Measurements from ENCODE around the gene TEX35. TPM values are rescaled to one million over a fixed set of nuclear protein-coding genes. Genes with fewer than 3 reads are reported as not detected.

TEX35 gene
- total and polyA plus RNA-seq, 4 donors: not detected

DNA sequence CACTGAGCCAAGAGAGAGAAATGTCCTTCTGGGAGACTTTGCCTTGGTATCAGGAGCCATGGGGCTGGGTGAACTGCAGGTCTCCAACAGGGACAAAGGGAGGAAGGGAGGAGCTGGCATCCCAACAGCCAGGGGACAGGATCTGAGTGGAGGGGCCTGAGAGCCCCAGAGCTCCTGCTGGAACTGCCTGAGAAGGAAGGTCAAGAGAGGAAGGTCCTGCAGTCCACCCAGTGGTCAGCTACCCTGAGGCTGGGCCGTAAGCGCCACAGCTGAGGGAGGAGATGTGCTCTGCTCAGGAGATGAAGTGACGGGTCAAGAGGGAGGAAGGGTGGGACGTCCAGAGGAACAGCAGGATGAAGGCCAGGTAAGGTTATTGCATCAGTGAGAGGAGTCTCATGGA lies 8.6 kb upstream of the TEX35 start:
- no peak overlapping the region for H3K4me3 ChIP-seq (ENCODE audit: low read depth in 1 of 3, low read length in 3 of 3)
- H3K36me3 ChIP-seq (ENCODE audit: control insufficient read depth in 4 of 4, insufficient read depth in 3 of 4, low read depth in 1 of 4, low read length in 3 of 4): no peaks in the 10 kb centered on the region
- no peak overlapping the region for H3K27ac ChIP-seq (ENCODE audit: low read depth in 1 of 2, low read length in 2 of 2)
- H3K9ac ChIP-seq (ENCODE audit: low read depth in 1 of 2, low read length in 2 of 2): no peak overlapping the region
- no peaks in the 10 kb centered on the region for H3K9me3 ChIP-seq (ENCODE audit: control insufficient read depth in 4 of 4, low read length in 3 of 4)
- DNase-seq (ENCODE audit: low spot score): no peak
- TF ChIP-seq HNF4A (conservative IDR thresholded peaks at IDR 0.05) (no peak), RXRA (IDR thresholded peaks at IDR 0.05) (no peak), JUND (IDR thresholded peaks at IDR 0.05) (no peak), FOXA1 (IDR thresholded peaks at IDR 0.05) (no peak), SP1 (IDR thresholded peaks at IDR 0.05) (no peak)
- TF ChIP-seq, protein P1, sequence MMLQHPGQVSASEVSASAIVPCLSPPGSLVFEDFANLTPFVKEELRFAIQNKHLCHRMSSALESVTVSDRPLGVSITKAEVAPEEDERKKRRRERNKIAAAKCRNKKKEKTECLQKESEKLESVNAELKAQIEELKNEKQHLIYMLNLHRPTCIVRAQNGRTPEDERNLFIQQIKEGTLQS (IDR thresholded peaks at IDR 0.05): no peak
- TF ChIP-seq, protein P2, sequence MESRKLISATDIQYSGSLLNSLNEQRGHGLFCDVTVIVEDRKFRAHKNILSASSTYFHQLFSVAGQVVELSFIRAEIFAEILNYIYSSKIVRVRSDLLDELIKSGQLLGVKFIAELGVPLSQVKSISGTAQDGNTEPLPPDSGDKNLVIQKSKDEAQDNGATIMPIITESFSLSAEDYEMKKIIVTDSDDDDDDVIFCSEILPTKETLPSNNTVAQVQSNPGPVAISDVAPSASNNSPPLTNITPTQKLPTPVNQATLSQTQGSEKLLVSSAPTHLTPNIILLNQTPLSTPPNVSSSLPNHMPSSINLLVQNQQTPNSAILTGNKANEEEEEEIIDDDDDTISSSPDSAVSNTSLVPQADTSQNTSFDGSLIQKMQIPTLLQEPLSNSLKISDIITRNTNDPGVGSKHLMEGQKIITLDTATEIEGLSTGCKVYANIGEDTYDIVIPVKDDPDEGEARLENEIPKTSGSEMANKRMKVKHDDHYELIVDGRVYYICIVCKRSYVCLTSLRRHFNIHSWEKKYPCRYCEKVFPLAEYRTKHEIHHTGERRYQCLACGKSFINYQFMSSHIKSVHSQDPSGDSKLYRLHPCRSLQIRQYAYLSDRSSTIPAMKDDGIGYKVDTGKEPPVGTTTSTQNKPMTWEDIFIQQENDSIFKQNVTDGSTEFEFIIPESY (IDR thresholded peaks at IDR 0.05): no peak
- no peaks in the 10 kb centered on the region for H3K27me3 ChIP-seq (ENCODE audit: control insufficient read depth in 4 of 4, insufficient read depth in 4 of 4, low read length in 3 of 4)
- no peaks in the 10 kb centered on the region for H3K4me1 ChIP-seq (ENCODE audit: control insufficient read depth in 4 of 4, insufficient read depth in 4 of 4, low read length in 3 of 4)
- WGBS: 87% methylated on average over 4 of the region's 4 CpGs

DNA sequence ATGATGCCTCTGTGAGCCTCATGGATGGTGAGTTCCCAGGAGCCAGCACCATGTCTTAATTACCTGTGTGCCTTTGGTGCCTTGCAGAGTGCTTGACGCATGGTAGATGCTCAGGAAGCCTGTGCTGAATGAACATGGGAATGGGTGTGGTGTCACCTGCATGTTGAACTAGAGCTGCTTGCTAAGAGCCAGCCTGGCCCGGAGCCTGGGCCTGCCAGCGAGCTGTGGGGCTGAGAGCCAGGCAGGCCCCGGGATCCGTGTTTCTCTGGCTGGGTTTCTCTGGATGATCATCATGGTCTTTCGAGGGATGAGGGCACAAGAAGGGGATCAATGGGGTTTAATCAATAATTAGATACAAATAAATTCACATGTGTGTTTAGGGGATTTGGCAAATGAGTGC lies 6.7 kb upstream of the TEX35 start:
- DNase-seq (ENCODE audit: low spot score): no peak
- WGBS: 86% methylated on average over 6 of the region's 6 CpGs
- Histone ChIP-seq H3K9ac (ENCODE audit: low read depth in 1 of 2, low read length in 2 of 2) (no peak overlapping the region), H3K9me3 (ENCODE audit: control insufficient read depth in 4 of 4, low read length in 3 of 4) (no peaks in the 10 kb centered on the region), H3K4me3 (ENCODE audit: low read depth in 1 of 3, low read length in 3 of 3) (no peak overlapping the region), H3K27me3 (ENCODE audit: control insufficient read depth in 4 of 4, insufficient read depth in 4 of 4, low read length in 3 of 4) (no peaks in the 10 kb centered on the region), H3K4me1 (ENCODE audit: control insufficient read depth in 4 of 4, insufficient read depth in 4 of 4, low read length in 3 of 4) (no peaks in the 10 kb centered on the region), H3K36me3 (ENCODE audit: control insufficient read depth in 4 of 4, insufficient read depth in 3 of 4, low read depth in 1 of 4, low read length in 3 of 4) (no peaks in the 10 kb centered on the region), H3K27ac (ENCODE audit: low read depth in 1 of 2, low read length in 2 of 2) (no peak overlapping the region)
- no peak for TF ChIP-seq YY1 (IDR thresholded peaks at IDR 0.05)
- TF ChIP-seq SP1 (IDR thresholded peaks at IDR 0.05): no peak
- TF ChIP-seq, protein P3, sequence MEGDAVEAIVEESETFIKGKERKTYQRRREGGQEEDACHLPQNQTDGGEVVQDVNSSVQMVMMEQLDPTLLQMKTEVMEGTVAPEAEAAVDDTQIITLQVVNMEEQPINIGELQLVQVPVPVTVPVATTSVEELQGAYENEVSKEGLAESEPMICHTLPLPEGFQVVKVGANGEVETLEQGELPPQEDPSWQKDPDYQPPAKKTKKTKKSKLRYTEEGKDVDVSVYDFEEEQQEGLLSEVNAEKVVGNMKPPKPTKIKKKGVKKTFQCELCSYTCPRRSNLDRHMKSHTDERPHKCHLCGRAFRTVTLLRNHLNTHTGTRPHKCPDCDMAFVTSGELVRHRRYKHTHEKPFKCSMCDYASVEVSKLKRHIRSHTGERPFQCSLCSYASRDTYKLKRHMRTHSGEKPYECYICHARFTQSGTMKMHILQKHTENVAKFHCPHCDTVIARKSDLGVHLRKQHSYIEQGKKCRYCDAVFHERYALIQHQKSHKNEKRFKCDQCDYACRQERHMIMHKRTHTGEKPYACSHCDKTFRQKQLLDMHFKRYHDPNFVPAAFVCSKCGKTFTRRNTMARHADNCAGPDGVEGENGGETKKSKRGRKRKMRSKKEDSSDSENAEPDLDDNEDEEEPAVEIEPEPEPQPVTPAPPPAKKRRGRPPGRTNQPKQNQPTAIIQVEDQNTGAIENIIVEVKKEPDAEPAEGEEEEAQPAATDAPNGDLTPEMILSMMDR (IDR thresholded peaks at IDR 0.05; ENCODE audit: low read depth, low read length, missing input control): no peak
- TF ChIP-seq TAF1 (conservative IDR thresholded peaks at IDR 0.05): no peak
- no peak for TF ChIP-seq JUND (IDR thresholded peaks at IDR 0.05)

DNA sequence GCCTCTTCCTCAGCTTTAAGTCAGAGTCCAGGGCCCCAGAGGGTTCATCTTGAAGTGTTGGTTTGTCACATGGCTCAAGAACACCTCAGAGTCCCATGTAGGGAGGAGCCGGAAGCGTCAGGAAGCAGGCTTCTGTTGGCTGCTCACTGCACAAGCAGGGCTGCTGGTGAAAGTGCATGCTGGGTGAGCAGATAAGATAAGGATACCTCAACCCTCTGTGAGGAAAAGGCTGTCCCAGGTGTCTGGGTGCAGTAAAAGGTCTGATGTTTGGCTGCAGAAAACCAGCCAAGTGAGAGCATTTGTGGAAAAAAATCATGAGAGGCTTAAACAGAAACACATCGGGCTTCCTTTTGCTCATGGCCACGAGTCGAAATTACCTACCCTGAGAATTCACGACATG lies 6.2 kb upstream of the TEX35 start:
- no peaks in the 10 kb centered on the region for H3K4me1 ChIP-seq (ENCODE audit: control insufficient read depth in 4 of 4, insufficient read depth in 4 of 4, low read length in 3 of 4)
- WGBS: 78% methylated on average over 6 of the region's 6 CpGs
- no peak overlapping the region for H3K4me3 ChIP-seq (ENCODE audit: low read depth in 1 of 3, low read length in 3 of 3)
- H3K36me3 ChIP-seq (ENCODE audit: control insufficient read depth in 4 of 4, insufficient read depth in 3 of 4, low read depth in 1 of 4, low read length in 3 of 4): no peaks in the 10 kb centered on the region
- H3K9me3 ChIP-seq (ENCODE audit: control insufficient read depth in 4 of 4, low read length in 3 of 4): no peaks in the 10 kb centered on the region
- no peak for DNase-seq (ENCODE audit: low spot score)
- H3K27ac ChIP-seq (ENCODE audit: low read depth in 1 of 2, low read length in 2 of 2): no peak overlapping the region
- TF ChIP-seq, protein P1 (IDR thresholded peaks at IDR 0.05): no peak
- TF ChIP-seq, protein P4, sequence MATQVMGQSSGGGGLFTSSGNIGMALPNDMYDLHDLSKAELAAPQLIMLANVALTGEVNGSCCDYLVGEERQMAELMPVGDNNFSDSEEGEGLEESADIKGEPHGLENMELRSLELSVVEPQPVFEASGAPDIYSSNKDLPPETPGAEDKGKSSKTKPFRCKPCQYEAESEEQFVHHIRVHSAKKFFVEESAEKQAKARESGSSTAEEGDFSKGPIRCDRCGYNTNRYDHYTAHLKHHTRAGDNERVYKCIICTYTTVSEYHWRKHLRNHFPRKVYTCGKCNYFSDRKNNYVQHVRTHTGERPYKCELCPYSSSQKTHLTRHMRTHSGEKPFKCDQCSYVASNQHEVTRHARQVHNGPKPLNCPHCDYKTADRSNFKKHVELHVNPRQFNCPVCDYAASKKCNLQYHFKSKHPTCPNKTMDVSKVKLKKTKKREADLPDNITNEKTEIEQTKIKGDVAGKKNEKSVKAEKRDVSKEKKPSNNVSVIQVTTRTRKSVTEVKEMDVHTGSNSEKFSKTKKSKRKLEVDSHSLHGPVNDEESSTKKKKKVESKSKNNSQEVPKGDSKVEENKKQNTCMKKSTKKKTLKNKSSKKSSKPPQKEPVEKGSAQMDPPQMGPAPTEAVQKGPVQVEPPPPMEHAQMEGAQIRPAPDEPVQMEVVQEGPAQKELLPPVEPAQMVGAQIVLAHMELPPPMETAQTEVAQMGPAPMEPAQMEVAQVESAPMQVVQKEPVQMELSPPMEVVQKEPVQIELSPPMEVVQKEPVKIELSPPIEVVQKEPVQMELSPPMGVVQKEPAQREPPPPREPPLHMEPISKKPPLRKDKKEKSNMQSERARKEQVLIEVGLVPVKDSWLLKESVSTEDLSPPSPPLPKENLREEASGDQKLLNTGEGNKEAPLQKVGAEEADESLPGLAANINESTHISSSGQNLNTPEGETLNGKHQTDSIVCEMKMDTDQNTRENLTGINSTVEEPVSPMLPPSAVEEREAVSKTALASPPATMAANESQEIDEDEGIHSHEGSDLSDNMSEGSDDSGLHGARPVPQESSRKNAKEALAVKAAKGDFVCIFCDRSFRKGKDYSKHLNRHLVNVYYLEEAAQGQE (IDR thresholded peaks at IDR 0.05): no peak
- TF ChIP-seq, protein P3 (IDR thresholded peaks at IDR 0.05; ENCODE audit: low read depth, low read length, missing input control): no peak
- TF ChIP-seq, protein P5, sequence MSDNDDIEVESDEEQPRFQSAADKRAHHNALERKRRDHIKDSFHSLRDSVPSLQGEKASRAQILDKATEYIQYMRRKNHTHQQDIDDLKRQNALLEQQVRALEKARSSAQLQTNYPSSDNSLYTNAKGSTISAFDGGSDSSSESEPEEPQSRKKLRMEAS (IDR thresholded peaks at IDR 0.05): no peak
- TF ChIP-seq HNF4G (IDR thresholded peaks at IDR 0.05) (no peak), GABPA (IDR thresholded peaks at IDR 0.05 in 1 of 2, conservative IDR thresholded peaks at IDR 0.05 in 1 of 2) (no peak), RAD21 (IDR thresholded peaks at IDR 0.05) (no peak), FOXA2 (IDR thresholded peaks at IDR 0.05) (no peak), RXRA (IDR thresholded peaks at IDR 0.05) (no peak), HNF4A (conservative IDR thresholded peaks at IDR 0.05) (no peak), EGR1 (IDR thresholded peaks at IDR 0.05; ENCODE audit: low read depth in 2 of 2) (no peak)
- H3K27me3 ChIP-seq (ENCODE audit: control insufficient read depth in 4 of 4, insufficient read depth in 4 of 4, low read length in 3 of 4): no peaks in the 10 kb centered on the region
- no peak overlapping the region for H3K9ac ChIP-seq (ENCODE audit: low read depth in 1 of 2, low read length in 2 of 2)
